ENCODE measurements around the gene NACC1.

GRCh38 chr19:13115936-13116281 is 2.2 kb upstream of the NACC1 start:
- TF ChIP-seq CTCF (IDR thresholded peaks at IDR 0.05) (no peak), POLR2A (IDR thresholded peaks at IDR 0.05) (no peak)

Data from ovary (tissue), 3 donors.